PC-9 (cell line): ENCODE results near the gene LRRC70. TPM values are rescaled to one million over a fixed set of nuclear protein-coding genes. Genes with fewer than 3 reads are reported as not detected.

Experiments
- BruUV-seq: library from RNA; stranded (reverse); fragments of 400-500 nt; replicated peaks from 2 replicates; lab custom pipeline; 2021; lab: Mats Ljungman, UMichigan
- CTCF ChIA-PET: fragments of 300-600 bp; sonication (Branson Sonifier 250); formaldehyde crosslinking; loops from one replicate; lab custom pipeline; 2022; ENCODE audit warnings: antibody characterized with exemption; lab: Charles Lee
- POLR2A ChIA-PET: fragments of 300-600 bp; sonication (Branson Sonifier 250); formaldehyde crosslinking; loops from one replicate; lab custom pipeline; 2022; ENCODE audit warnings: antibody characterized with exemption; ENCODE audit not compliant: unreplicated experiment; lab: Charles Lee
- DNase-seq, 2 experiments: peaks; one replicate each; pipeline versions ENCODE4 v3.0.0 to v3.0.0-alpha.2; 2015 to 2022; ENCODE audit warnings: mixed read lengths in 1 of 2
- H2AFZ ChIP-seq: fragments of 200-600 bp; sonication (generic); 2 replicates; pipeline ENCODE4 v1.8.1; 2017; ENCODE audit warnings: antibody characterized with exemption
- H3F3A ChIP-seq: fragments of 200-600 bp; sonication (generic); 2 replicates; pipeline ENCODE4 v1.8.1; 2017; ENCODE audit warnings: antibody characterized with exemption, mild to moderate bottlenecking, low read depth; ENCODE audit not compliant: insufficient read depth
- H3K27ac ChIP-seq: fragments of 200-600 bp; sonication (generic); 2 replicates; pipeline ENCODE4 v1.6.1; 2016; ENCODE audit warnings: mixed run types
- H3K27me3 ChIP-seq: fragments of 200-600 bp; sonication (generic); 2 replicates; pipeline ENCODE4 v1.6.1; 2016; ENCODE audit warnings: low read depth, mixed run types; ENCODE audit not compliant: insufficient read depth
- H3K36me3 ChIP-seq: fragments of 200-600 bp; sonication (generic); 2 replicates; pipeline ENCODE4 v1.6.1; 2016; ENCODE audit warnings: low read depth, mixed run types
- H3K4me1 ChIP-seq: fragments of 200-600 bp; sonication (generic); replicated peaks from 2 replicates; pipeline ENCODE4 v1.6.1; 2016; ENCODE audit warnings: mixed run types; ENCODE audit not compliant: insufficient read depth
- H3K4me2 ChIP-seq: fragments of 200-600 bp; sonication (generic); 2 replicates; pipeline ENCODE4 v1.6.1; 2017; ENCODE audit warnings: mixed run types
- H3K4me3 ChIP-seq: fragments of 200-600 bp; sonication (generic); 2 replicates; pipeline ENCODE4 v1.6.1; 2016; ENCODE audit warnings: mixed run types
- H3K79me2 ChIP-seq: fragments of 200-600 bp; sonication (generic); 2 replicates; pipeline ENCODE4 v1.6.1; 2017; ENCODE audit warnings: low read depth, mixed run types
- H3K9me2 ChIP-seq: fragments of 200-600 bp; sonication (generic); 2 replicates; pipeline ENCODE4 v1.8.1; 2017; ENCODE audit warnings: mild to moderate bottlenecking; ENCODE audit not compliant: insufficient read depth
- H3K9me3 ChIP-seq: fragments of 200-600 bp; sonication (generic); 2 replicates; pipeline ENCODE4 v1.8.1; 2016; ENCODE audit warnings: low read depth; ENCODE audit not compliant: insufficient read depth
- H4K20me1 ChIP-seq: fragments of 200-600 bp; sonication (generic); 2 replicates; pipeline ENCODE4 v1.8.1; 2017; ENCODE audit not compliant: insufficient read depth
- CTCF ChIP-seq: fragments of 200-600 bp; sonication (generic); conservative IDR thresholded peaks from 2 replicates; pipeline ENCODE4 v1.6.1; 2017; ENCODE audit warnings: mixed run types, antibody characterized with exemption, mild to moderate bottlenecking, moderate library complexity
- EZH2 ChIP-seq: fragments of 200-600 bp; sonication (generic); IDR thresholded peaks from 2 replicates; pipeline ENCODE4 v1.8.0; 2017; ENCODE audit warnings: antibody characterized with exemption, low read depth
- intact Hi-C: fragments of 100-400 bp; cut with micrococcal nuclease; formaldehyde crosslinking; loops from one replicate; pipeline ENCODE4 v1.10.0; 2022; ENCODE audit not compliant: unreplicated experiment
- total RNA-seq: library from RNA; stranded (reverse); gene quantifications from 2 replicates; pipeline ENCODE4 v1.2.3, GENCODE V29; 2021

Gene LRRC70
- total RNA-seq, 1 experiment from 2014 or later, result 1.1 TPM

- TF ChIP-seq EZH2 (no peak), CTCF (no peak)
- H3K4me2 ChIP-seq, result no peak overlapping the region
- POLR2A ChIA-PET, result no interaction called here
- no peaks in the 10 kb centered on the region for H3K4me1 ChIP-seq
- no peaks in the 10 kb centered on the region for H4K20me1 ChIP-seq
- CTCF ChIA-PET, result no interaction called here
- BruUV-seq, result no TSS peak
- no peaks in the 10 kb centered on the region for H3K9me2 ChIP-seq
- intact Hi-C loops, result no loop called here
- no peak overlapping the region for H2AFZ ChIP-seq
- no peaks in the 10 kb centered on the region for H3K79me2 ChIP-seq
- H3K27me3 ChIP-seq, result no peaks in the 10 kb centered on the region
- no peaks in the 10 kb centered on the region; the same call in 1 of the 2 replicates for H3K9me3 ChIP-seq
- no peak for DNase-seq
- H3F3A ChIP-seq, result 0 out of 2 replicates have a peak, but pooled peaks cover 4% of the 10 kb centered on the region
- H3K36me3 ChIP-seq, result 0 out of 2 replicates have a peak, but pooled peaks cover 2% of the 10 kb centered on the region
- H3K4me3 ChIP-seq, result no peak overlapping the region
- no peak overlapping the region for H3K27ac ChIP-seq
These were observed 5.6 kb upstream of the LRRC70 start for GRCh38 chr5:62572918-62573514.

GRCh38 chr5:62574599-62574998 is 4.0 kb upstream of the LRRC70 start:
- intact Hi-C loops, result no loop called here
- Histone ChIP-seq H3K36me3 (no peaks in the 10 kb centered on the region), H4K20me1 (no peaks in the 10 kb centered on the region), H3K9me3 (no peaks in the 10 kb centered on the region), H2AFZ (no peak overlapping the region), H3K4me2 (no peak overlapping the region), H3K27ac (no peak overlapping the region), H3K4me3 (no peak overlapping the region), H3K9me2 (no peaks in the 10 kb centered on the region), H3F3A (0 out of 2 replicates have a peak, but pooled peaks cover 4% of the 10 kb centered on the region), H3K4me1 (no peaks in the 10 kb centered on the region), H3K27me3 (no peaks in the 10 kb centered on the region), H3K79me2 (no peaks in the 10 kb centered on the region)
- TF ChIP-seq CTCF, result no peak
- ChIA-PET POLR2A (no interaction called here), CTCF (no interaction called here)
- no TSS peak for BruUV-seq
- no peak for DNase-seq

GRCh38 chr5:62575066-62575465 is 3.6 kb upstream of the LRRC70 start:
- TF ChIP-seq EZH2, result no peak
- no peak for TF ChIP-seq CTCF

More at GRCh38 chr5:62575066-62575465, 3.6 kb upstream of the LRRC70 start:
- Histone ChIP-seq H3K4me2 (no peak overlapping the region), H3K36me3 (no peaks in the 10 kb centered on the region), H3K27ac (no peak overlapping the region), H3K9me3 (no peaks in the 10 kb centered on the region), H2AFZ (no peak overlapping the region), H3K27me3 (no peaks in the 10 kb centered on the region), H4K20me1 (no peaks in the 10 kb centered on the region), H3K79me2 (no peaks in the 10 kb centered on the region), H3K4me1 (no peaks in the 10 kb centered on the region), H3F3A (0 out of 2 replicates have a peak, but pooled peaks cover under 1% of the 10 kb centered on the region), H3K9me2 (no peaks in the 10 kb centered on the region), H3K4me3 (no peak overlapping the region)
- no peak for DNase-seq
- intact Hi-C loops, result no loop called here
- no TSS peak for BruUV-seq
- ChIA-PET POLR2A (no interaction called here), CTCF (no interaction called here)
